Activated CD4-positive, alpha-beta T cell treated with anti-CD3 and anti-CD28 coated beads for 4 hours (primary cell): Measurements from ENCODE around the gene GRK5.

Source experiments
- DNase-seq, 2 donors: peaks; one replicate each; pipeline ENCODE4 v3.0.0-alpha.2; 2020

Gene GRK5

DNA sequence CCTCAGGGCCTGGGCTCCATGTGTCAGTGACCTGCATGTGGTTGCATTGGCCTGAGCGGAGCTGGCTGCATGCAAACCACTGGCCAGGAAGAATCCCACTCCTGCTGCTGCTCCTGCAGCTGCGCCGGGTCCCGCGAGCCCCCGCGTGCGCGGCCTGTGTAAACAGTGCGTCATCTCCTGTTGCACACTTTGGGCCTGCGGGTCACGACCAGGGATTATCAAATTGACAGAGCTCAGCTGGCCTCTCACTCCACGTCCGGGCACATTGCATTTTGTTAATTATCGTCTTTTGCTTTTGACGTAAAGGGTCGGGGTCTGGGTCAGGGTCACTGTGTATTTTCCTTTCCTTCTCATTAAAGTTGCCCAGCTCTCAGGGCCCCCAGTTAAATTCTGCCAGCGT is 202.5 kb downstream of the GRK5 start:
- DNase-seq, result no peak

DNA sequence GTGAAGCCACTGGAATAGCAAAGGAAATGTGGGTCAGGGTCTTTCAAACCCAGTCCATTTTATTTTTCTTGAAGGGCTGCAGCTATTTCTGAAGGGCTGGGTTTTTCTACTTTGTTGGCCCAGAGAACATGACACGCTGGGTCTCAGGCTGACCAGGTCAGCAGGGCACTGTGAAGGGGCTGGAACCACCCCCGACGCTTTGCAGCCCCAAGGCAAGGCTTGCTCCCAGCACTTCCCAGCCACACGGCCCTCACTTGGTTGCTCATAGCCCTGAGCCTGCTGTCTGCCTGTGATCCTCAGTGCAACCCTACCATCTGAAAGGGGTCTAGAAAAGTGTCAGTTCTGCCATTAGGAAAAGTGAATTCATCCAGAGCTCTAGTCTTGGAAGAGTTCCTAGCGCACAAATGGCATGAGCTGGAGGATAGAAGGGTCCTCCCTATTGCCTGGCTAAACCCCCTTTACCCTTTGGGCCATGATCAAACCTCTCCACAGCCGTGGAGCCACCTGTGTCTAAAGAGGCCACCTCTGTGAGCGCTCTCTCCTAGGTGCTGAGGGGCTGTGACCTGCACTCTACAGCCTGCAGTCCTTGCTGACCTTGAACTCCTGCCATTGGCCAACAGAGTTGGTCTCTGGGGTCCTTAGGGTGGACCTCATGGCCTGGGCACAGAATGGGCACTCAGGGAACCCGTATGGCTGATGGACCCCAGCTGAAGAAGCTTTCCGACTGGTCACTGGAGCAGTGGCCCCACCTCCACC is 203.2 kb downstream of the GRK5 start:
- no peak for DNase-seq

DNA sequence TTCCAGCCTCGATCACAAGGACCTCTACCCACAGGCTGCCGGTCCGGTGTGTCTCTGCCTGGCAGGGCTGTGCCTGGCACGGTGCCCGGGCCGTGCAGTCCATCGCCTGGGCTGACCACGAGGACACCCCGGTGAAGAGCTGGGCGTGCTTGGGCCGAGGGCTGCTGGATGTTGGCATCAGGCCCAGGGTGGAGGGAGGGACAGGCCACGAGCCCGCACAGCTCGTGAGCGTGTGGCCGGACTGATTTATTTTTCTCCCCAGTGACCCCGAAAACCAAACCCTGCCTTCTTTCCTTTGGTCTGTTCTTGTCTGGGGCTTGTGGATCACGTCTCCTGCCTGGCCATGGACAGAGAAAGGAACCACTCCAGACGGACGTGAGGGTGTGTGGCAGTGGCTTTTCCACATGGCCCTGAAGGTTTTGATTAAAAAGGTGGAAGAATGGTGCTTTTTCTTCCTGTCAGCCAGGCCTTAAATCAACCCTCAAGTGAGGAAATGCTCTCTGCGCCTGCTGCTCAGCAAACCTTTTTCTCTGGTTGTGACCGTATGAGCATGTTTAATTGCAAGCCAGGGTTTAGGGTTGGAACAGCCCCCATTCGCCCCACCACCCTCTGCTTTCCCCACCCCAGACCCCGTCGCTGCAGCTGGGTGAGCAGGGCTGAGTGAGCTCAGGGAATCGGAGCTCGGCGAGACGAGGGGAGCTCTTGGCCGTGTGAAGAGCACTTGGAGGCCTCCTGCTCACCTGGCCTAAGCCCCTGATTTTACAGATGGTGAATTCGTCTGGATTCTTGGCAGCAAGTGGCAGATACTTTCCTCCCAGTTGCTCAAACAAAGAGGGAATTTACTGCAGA is 205.1 kb downstream of the GRK5 start:
- DNase-seq, result no peak

DNA sequence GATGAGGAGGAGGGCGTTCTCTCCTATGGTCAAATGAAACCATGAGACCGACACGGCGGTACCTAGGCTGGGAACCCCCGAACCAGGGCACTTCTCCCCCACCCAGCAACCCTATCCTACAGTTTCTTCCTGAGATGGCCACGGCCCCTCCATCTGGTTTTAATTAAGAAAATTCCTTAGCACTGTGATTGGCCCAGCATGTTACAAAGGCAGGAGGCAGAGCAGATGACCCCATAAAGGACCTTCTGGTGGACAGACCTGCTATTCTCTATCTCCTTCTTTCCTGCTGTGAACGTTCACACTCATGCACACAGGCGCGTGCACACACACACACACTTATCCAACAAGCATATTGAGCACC is 205.7 kb downstream of the GRK5 start:
- no peak for DNase-seq

DNA sequence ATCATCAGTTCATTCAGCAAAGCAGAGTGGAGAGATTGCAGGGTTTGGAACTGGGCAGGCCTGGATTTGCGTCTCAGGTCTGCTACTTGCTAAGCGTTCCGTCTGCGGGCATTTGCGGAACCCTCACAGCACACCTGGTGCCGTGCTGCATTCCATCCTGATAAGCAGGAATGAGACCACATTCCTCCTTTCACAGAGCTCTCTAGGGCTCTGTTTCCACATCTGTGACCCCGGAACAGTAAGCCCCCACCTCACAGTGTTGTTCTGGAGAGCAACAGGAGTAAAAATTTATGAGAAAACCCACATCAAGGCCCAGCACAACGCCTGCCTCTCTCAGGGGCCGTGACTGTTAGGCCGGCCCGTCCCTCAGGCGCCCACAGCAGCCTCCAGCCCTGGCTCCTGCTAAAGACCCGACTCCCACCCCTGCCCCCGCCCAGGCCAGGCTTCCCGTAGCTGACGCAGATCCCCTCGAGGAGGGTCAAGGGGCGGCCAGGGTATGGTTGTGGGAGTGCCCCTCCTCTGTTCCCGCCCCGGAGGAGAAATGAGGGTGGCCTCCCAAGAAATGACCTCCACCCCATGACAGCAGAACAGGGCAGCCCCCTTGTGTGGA is 206.2 kb downstream of the GRK5 start:
- DNase-seq, result no peak

DNA sequence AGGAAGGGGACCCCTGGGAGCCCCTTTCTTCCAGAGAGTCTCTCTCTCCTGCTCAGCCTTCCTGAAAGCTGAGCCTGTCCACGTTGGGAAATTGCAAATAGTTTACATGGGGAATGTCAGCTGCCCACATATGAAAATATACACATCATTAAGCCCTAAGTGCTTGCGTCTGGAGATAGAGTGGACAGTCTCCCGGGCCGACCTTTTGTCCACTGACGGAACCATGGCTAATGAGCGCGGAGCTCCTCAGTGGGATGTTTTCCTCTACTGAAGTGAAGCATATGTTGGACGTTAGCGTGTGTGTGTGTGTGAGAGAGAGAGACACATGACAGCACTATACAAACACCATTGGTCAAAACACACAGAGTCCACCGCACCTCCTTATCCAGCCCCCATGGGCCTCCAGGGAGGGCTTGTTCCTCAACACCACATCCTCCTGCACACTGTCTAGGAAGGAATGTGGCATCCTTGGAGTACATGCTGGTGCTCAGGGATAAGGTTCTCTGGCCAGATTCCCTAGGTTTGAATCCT is 206.8 kb downstream of the GRK5 start:
- no peak for DNase-seq

DNA sequence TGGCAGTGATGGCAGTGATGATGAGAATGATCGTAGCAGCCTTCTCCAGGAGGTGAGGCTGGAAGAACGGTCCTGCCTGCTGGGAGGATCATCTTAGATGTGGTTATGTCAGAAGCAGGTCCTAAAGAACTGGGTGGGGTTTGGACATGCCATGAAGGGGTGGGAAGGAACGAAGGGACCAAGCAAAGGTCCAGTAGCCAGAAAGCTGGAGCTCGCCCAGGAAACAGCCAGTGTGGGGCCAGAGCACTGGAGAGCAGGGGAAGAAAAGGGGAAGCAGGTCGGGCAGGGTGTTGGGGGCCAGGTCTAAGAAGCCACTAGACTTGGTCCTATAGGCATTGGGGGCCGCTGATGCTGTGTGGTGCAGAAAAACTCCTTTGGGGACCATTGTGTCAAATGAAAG is 207.8 kb downstream of the GRK5 start:
- DNase-seq, result no peak

DNA sequence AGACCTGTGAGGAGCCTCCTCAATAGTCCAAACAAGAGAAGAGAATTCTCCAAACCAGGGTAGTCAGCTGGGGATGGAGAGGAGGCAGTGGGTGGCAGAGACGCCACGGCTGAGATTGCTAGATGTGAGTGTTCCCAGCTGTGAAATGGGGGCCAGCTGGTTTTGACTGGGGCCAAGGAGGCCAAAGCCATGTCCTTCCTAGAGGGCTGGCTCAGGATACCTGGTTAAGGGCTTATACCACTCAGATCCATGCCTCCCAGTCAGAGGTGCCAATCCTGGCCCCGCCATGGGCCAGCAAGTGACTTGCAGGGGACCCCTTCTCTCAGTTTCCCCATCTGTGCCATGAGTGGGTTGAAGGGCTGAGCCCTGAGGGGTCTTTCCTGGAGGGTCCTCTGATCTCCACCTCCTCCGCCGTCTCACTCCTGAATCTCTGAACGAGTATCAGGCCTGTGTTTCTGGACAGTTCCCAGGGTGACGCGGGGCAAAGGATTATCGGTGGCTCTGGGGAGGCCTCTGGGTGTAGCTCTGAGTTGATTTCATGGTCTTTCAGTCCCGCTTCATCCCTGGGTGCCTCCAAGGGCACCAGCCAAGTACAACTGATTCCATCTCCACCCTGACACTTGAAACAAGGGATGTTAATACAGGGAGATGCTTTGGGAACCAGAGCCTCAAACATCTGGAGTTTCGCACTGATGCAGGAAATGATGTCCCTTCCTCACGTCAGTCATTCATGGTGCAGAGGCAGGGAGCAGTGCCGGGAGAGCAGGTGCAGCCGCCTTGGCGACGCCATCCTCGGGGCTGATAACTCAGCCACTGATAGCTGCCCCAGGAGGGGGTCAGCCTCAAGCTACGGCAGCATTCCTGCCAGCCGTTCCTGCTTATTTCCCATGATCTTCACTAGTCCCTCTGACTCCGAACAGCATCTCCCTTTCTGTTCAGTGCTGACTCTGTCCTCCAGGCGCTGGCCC is 208.4 kb downstream of the GRK5 start:
- no peak for DNase-seq

DNA sequence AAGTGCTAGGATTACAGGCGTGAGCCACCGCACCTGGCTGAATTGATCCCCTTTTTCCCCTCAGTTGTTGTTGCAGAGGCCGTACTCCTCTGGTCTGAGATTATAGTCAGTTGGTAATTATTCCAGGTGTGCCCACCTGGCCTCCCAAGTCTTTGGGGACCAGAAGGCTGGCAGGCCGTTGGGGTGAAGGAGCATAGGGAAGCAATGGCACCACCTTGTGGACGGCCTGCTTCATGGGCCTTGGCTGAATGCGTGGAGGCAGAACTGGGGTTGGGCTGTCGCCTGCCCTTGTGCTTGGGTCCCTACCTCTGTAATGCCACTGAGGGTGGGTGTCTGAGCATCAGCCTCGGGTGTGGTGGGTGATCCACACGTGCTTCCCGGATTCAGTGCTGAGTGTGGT is 209.5 kb downstream of the GRK5 start:
- DNase-seq, result peak; percentile 67 to 70

DNA sequence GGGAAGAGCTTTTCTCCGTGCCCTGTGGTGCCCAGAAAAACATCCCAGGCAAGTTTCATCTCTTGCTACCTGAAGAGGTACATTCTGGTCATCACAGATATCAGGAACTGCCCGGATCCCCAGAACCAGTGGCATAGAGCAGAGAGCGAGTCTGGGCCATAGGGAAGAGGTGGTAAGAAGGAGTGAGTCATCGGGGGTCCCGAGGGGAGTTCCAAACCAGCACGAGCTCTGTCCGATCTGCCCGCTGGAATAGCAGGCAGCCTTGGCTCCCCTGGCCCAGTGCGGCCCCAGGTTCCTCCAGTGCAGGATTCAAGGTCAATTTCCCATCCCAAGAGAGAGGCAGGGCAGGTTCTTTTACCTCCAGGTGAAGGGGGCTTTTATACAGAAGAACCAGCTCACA is 210.5 kb downstream of the GRK5 start:
- no peak for DNase-seq

DNA sequence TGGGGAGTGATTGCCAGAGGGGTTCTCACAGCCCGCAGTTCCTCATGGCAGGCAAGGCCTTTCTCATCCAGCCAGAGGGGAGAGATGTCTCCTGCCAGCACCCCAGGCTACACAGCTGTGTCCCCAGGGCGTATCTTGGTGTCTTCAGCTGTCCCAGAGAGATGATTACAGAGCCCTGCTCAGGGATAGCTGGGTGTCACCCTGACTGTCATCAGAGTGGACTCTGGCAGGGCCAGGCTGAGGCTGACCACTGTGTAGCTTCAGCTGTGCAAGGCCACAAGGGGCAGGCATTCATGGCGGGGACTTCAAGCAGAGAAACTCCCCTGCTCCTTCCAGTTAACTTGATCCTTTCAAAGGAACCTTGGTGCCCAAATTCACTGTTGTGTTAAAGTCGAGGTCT is 211.0 kb downstream of the GRK5 start:
- DNase-seq, result no peak

DNA sequence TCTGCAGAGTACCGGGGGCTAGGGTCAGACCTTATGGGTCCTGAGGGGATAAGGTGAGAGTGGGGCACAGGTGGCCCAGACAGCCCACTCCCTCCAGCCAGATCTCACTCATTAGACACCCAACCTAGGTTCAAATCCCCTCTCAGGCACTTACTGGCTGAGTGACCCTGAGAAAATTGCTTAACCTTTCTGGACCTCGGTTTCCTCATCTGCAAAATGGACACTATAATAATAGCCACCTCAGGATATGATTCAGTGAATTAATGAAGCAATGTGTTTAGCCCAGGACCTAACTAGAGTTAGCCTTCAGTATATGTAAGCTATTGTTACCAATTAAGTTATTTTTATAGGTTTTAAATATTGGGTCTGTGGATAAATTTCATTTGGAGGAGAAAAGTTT is 212.6 kb downstream of the GRK5 start:
- DNase-seq, result no peak

DNA sequence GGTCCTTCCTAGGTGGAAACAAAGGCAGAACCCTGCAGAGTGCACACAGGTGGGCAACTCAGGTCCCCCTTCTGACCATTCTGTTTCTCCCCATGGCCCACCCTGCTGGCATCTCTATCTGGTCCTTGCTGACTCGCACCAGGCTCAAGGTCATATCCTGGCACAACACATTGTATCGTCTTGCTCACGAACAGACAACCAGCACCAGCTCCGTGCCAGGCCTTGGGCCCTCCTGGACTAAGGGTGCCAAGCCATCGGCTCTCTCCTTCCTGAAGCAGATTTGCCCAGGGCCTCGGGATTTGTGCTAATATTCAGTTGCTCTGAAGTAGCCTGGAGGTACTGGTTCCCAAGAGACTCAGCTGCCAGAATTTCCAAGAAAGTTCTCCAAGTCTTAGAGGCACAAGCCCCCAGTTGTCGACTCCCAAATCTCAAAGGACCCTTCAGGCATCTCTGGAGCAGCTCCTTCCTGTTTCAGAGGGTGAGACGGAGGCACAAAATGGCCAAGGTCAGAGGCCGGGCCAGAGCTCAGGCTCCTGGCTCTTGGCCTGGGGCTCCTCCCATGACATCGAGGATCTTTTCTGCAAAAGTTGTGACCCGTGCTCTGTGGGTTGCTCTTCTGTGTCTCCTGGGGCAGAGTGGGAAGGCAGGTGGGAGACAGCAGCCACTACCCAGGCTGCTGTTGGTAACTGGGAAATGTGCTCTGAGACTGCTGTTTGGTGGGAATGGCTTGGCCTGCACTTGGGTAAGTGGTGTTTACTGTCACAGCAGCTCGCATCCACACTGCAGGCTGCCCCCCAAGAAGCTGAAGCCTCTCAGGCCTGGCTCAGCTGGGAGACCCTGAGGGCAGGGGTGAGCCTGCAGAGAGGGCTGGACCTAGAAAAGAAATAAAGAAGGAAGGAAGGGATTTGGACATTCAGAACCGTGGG is 213.8 kb downstream of the GRK5 start:
- no peak for DNase-seq

DNA sequence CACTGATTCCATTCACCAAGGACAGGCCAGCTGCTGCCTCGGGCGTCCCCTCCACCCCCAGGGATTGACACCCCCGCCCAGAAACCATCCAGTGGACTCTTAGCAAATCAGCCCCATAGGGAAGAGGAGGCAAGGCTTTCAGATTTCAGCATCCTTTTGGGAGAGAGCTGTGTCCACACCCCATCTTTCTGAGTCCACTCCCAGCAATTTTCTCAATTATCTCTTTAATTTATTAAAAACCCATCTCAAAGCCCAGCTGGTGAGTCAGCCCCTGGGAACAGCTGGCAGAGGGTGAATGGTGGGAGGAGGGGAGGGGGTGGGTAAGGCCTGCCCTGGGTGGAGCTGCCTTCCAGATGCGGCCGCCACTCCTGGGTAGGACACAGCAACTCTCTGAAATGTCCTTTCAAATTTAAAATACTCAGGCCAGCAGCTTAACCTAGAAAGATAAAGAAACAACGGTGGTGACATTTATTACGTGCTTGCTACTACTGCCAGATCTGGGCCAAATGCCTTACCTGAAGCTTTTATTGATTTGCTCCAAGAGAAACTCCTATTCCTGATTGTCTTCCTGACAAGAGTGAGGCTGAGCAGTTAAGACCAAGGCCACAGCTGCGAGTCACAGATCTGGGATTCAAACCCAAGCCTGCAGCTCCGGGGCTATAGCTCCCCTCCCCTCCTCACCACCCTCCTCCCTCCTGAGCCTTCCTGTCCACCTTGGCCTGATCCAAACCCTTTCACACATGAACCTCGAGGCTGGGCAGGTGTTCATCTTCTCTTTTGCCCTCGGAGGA is 214.7 kb downstream of the GRK5 start:
- DNase-seq, result no peak

DNA sequence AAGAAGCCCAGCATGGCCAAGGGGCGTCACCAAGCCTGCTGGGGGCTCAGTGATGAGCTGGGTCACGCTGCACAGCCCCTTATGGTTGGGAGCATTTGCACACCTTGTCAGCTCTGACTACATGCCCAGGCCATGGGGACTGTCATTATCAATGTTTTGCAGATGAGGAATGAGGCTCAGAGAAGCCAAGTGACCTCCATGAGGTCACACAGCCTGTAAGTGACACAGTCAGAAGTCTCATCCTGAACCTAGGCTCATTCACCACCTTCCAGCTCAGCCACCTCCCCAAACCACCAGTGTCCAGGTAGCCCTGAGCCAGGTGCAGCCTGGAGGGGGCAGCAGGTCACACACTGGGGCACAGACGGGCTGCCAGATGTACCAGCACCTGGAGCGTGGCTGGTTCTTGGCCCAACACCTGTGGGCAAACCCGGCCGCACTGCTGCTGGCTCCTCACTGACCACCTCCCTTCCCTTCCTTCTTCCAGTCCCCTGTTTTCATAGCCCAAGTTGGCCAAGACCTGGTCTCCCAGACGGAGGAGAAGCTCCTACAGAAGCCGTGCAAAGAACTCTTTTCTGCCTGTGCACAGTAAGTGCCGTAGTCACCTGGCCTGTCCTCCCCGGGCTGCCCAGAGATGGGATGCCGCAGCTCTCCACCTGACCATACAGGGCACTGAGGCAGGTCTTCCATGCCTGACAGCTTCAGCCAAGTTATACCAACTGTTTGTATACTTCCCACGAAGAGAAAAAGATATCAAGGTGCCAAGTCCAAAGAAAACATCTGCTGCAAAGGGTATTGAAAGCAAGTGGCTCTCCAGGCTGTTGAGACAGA is 215.5 kb downstream of the GRK5 start:
- DNase-seq, result no peak

DNA sequence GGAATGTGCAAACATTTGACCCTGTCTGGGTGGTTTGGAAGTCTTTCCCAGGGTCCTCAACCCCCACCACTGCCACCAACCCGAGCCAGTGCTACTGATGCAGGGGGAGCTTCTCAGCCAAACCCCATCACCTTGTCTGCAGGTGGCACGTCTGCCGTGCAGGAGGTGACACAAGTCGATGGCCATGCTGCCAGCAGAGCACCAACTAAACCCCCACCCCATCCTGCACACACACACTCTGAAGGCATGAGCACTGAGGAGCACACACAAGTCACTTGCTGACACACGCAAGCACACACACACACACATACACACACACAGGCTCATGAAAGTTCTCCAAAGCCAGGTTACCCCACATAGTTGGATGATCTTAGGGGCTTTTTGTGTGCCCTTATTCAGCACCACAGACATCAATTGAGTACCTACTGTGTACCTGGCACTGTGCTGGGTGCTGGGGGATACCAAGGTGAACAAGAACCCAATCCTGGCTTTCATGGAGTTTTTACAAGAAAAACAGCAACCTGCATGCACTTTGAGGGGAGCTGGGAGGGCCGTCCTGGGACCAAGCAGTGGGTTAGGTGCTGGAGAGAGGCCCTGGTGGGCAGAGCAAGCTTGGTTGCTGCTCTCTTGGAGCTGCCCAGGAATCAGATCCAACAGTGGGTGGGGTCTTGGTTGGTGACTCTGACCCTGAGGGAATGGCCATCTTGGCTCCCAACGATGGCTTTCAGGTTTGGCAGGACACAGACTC is 216.3 kb downstream of the GRK5 start:
- DNase-seq, result no peak

DNA sequence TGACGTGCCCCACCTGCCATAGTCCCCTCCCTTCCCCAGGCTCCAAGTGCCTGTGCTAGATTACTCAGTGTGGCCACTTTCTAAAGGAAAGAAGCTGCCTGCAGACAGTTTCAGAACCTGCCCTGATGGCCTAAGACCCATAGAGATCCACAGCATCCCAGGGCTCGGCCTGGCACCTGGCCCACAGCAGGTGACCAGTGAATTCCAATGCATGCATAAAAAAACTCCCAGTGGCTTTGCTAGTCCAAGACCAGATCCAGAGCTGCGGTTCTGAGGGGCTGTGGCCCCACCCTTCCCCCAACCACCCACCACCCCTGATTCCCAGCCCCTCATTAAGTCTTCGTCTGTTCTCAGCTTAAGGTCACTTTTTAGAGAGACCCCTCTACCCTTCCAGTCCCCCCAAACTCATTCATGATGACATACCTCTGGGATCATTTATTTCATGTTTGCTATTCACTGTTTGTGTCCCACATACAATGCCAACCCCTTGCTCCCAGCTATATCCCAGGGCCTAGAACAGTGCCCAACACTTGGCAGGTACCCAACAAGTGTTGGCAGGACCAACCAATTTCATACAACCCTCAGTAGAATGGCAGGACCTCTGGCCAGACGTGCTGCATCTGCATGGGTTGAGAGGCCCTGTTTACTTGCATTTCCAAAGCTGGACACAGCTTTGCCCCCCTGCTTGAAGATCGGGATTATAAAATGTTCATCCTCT is 217.0 kb downstream of the GRK5 start:
- DNase-seq, result no peak
